Renal pelvis (tissue), 4 donors: ENCODE data around the gene CKAP5. TPM values are rescaled to one million over a fixed set of nuclear protein-coding genes. Genes with fewer than 3 reads are reported as not detected.

Experiments used
- DNase-seq: peaks from one replicate; pipeline ENCODE4 v3.0.0-alpha.2; 2013
- polyA plus RNA-seq, 3 donors: library from polyadenylated mRNA; unstranded; fragments of 120-200 nt; gene quantifications; one replicate each; pipeline ENCODE4 v1.2.1, GENCODE V29; 2013; ENCODE audit not compliant: insufficient read length in 3 of 3

CKAP5 gene
- polyA plus RNA-seq, 3 donors: 90.8 to 104 (median 93.8) TPM

GRCh38 chr11:46700241-46701077, 145.6 kb downstream of the CKAP5 start, which contains the start of the genes ARHGAP1 and ZNF408:
Gene ARHGAP1 (minus strand): TSS chr11:46700619. CDS start chr11:46696107, 4,512 bp downstream.
Gene ZNF408 (plus strand): TSS chr11:46701031. CDS start chr11:46701048, 17 bp downstream.
- DNase-seq: peak; percentile 99

GRCh38 chr11:46698597-46698996, 147.5 kb downstream of the CKAP5 start:
- DNase-seq: no peak

GRCh38 chr11:46697723-46698122, 148.4 kb downstream of the CKAP5 start:
- no peak for DNase-seq

- DNase-seq: no peak
Observed at GRCh38 chr11:46697303-46697702, 148.8 kb downstream of the CKAP5 start.

- no peak for DNase-seq
Observed at GRCh38 chr11:46696212-46696558, 149.9 kb downstream of the CKAP5 start.

GRCh38 chr11:46695345-46696211, 150.5 kb downstream of the CKAP5 start:
- no peak for DNase-seq

GRCh38 chr11:46694607-46695006, 151.5 kb downstream of the CKAP5 start:
- no peak for DNase-seq

- DNase-seq: no peak
Observed at GRCh38 chr11:46694072-46694471, 152.0 kb downstream of the CKAP5 start.

GRCh38 chr11:46693597-46694012, 152.5 kb downstream of the CKAP5 start:
- DNase-seq: no peak

Other genes starting within 250 kb of the CKAP5 start
- gene HARBI1, start 229.1 kb downstream of the CKAP5 start, polyA plus RNA-seq: 1 to 10 TPM; 4.2 to 5.6 (median 4.3) TPM
- 10 to 100 TPM; 60.8 to 79.8 (median 70.3) TPM for gene ATG13, start 228.7 kb downstream of the CKAP5 start, polyA plus RNA-seq
- gene ARHGAP1, start 145.7 kb downstream of the CKAP5 start, polyA plus RNA-seq: 10 to 100 TPM; 54.1 to 69.0 (median 61.0) TPM
- 10 to 100 TPM; 10.3 to 15.0 (median 12.5) TPM for gene ZNF408, start 145.2 kb downstream of the CKAP5 start, polyA plus RNA-seq
- gene F2, start 127.1 kb downstream of the CKAP5 start, polyA plus RNA-seq: under 1 TPM; 0.13 to 0.62 (median 0.60) TPM
- gene LRP4, start 72.3 kb upstream of the CKAP5 start, polyA plus RNA-seq: 10 to 100 TPM; 28.3 to 34.6 (median 31.5) TPM
- gene CSTPP1, start 90.5 kb upstream of the CKAP5 start, polyA plus RNA-seq: 10 to 100 TPM; 57.7 to 64.3 (median 61.7) TPM